ENCODE measurements around the gene NRCAM.

- TF ChIP-seq, protein P1, sequence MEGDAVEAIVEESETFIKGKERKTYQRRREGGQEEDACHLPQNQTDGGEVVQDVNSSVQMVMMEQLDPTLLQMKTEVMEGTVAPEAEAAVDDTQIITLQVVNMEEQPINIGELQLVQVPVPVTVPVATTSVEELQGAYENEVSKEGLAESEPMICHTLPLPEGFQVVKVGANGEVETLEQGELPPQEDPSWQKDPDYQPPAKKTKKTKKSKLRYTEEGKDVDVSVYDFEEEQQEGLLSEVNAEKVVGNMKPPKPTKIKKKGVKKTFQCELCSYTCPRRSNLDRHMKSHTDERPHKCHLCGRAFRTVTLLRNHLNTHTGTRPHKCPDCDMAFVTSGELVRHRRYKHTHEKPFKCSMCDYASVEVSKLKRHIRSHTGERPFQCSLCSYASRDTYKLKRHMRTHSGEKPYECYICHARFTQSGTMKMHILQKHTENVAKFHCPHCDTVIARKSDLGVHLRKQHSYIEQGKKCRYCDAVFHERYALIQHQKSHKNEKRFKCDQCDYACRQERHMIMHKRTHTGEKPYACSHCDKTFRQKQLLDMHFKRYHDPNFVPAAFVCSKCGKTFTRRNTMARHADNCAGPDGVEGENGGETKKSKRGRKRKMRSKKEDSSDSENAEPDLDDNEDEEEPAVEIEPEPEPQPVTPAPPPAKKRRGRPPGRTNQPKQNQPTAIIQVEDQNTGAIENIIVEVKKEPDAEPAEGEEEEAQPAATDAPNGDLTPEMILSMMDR (conservative IDR thresholded peaks at IDR 0.05; ENCODE audit: low read depth, low read length): no peak
- TF ChIP-seq EZH2 (IDR thresholded peaks at IDR 0.05; ENCODE audit: borderline replicate concordance, low read depth, low read length, poor library complexity, severe bottlenecking): no peak
These were observed 42.2 kb upstream of the NRCAM start for GRCh38 chr7:108498481-108498880.

All from A673 (cell line).